PC-9 (cell line): ENCODE measurements around the gene PAQR4. TPM values are rescaled to one million over a fixed set of nuclear protein-coding genes. Genes with fewer than 3 reads are reported as not detected.

Experiments
- BruUV-seq: library from RNA; stranded (reverse); fragments of 400-500 nt; replicated peaks from 2 replicates; lab custom pipeline; 2021; lab: Mats Ljungman, UMichigan
- CTCF ChIA-PET: fragments of 300-600 bp; sonication (Branson Sonifier 250); formaldehyde crosslinking; loops from one replicate; lab custom pipeline; 2022; ENCODE audit warnings: antibody characterized with exemption; lab: Charles Lee
- POLR2A ChIA-PET: fragments of 300-600 bp; sonication (Branson Sonifier 250); formaldehyde crosslinking; loops from one replicate; lab custom pipeline; 2022; ENCODE audit warnings: antibody characterized with exemption; ENCODE audit not compliant: unreplicated experiment; lab: Charles Lee
- DNase-seq, 2 experiments: peaks; one replicate each; pipeline versions ENCODE4 v3.0.0 to v3.0.0-alpha.2; 2015 to 2022; ENCODE audit warnings: mixed read lengths in 1 of 2
- H2AFZ ChIP-seq: fragments of 200-600 bp; sonication (generic); 2 replicates; pipeline ENCODE4 v1.8.1; 2017; ENCODE audit warnings: antibody characterized with exemption
- H3F3A ChIP-seq: fragments of 200-600 bp; sonication (generic); 2 replicates; pipeline ENCODE4 v1.8.1; 2017; ENCODE audit warnings: antibody characterized with exemption, mild to moderate bottlenecking, low read depth; ENCODE audit not compliant: insufficient read depth
- H3K27ac ChIP-seq: fragments of 200-600 bp; sonication (generic); 2 replicates; pipeline ENCODE4 v1.6.1; 2016; ENCODE audit warnings: mixed run types
- H3K27me3 ChIP-seq: fragments of 200-600 bp; sonication (generic); 2 replicates; pipeline ENCODE4 v1.6.1; 2016; ENCODE audit warnings: low read depth, mixed run types; ENCODE audit not compliant: insufficient read depth
- H3K36me3 ChIP-seq: fragments of 200-600 bp; sonication (generic); 2 replicates; pipeline ENCODE4 v1.6.1; 2016; ENCODE audit warnings: low read depth, mixed run types
- H3K4me1 ChIP-seq: fragments of 200-600 bp; sonication (generic); replicated peaks from 2 replicates; pipeline ENCODE4 v1.6.1; 2016; ENCODE audit warnings: mixed run types; ENCODE audit not compliant: insufficient read depth
- H3K4me2 ChIP-seq: fragments of 200-600 bp; sonication (generic); 2 replicates; pipeline ENCODE4 v1.6.1; 2017; ENCODE audit warnings: mixed run types
- H3K4me3 ChIP-seq: fragments of 200-600 bp; sonication (generic); 2 replicates; pipeline ENCODE4 v1.6.1; 2016; ENCODE audit warnings: mixed run types
- H3K79me2 ChIP-seq: fragments of 200-600 bp; sonication (generic); 2 replicates; pipeline ENCODE4 v1.6.1; 2017; ENCODE audit warnings: low read depth, mixed run types
- H3K9me2 ChIP-seq: fragments of 200-600 bp; sonication (generic); 2 replicates; pipeline ENCODE4 v1.8.1; 2017; ENCODE audit warnings: mild to moderate bottlenecking; ENCODE audit not compliant: insufficient read depth
- H3K9me3 ChIP-seq: fragments of 200-600 bp; sonication (generic); 2 replicates; pipeline ENCODE4 v1.8.1; 2016; ENCODE audit warnings: low read depth; ENCODE audit not compliant: insufficient read depth
- H4K20me1 ChIP-seq: fragments of 200-600 bp; sonication (generic); 2 replicates; pipeline ENCODE4 v1.8.1; 2017; ENCODE audit not compliant: insufficient read depth
- EZH2 ChIP-seq: fragments of 200-600 bp; sonication (generic); IDR thresholded peaks from 2 replicates; pipeline ENCODE4 v1.8.0; 2017; ENCODE audit warnings: antibody characterized with exemption, low read depth
- intact Hi-C: fragments of 100-400 bp; cut with micrococcal nuclease; formaldehyde crosslinking; loops from one replicate; pipeline ENCODE4 v1.10.0; 2022; ENCODE audit not compliant: unreplicated experiment
- total RNA-seq: library from RNA; stranded (reverse); gene quantifications from 2 replicates; pipeline ENCODE4 v1.2.3, GENCODE V29; 2021
- TF ChIP-seq, protein P1 (sequence below): fragments of 200-600 bp; sonication (generic); conservative IDR thresholded peaks from 2 replicates; pipeline ENCODE4 v1.6.1; 2017; ENCODE audit warnings: mixed run types, antibody characterized with exemption, mild to moderate bottlenecking, moderate library complexity

The PAQR4 gene
- total RNA-seq, 1 experiment from 2014 or later: 40.7 TPM

DNA sequence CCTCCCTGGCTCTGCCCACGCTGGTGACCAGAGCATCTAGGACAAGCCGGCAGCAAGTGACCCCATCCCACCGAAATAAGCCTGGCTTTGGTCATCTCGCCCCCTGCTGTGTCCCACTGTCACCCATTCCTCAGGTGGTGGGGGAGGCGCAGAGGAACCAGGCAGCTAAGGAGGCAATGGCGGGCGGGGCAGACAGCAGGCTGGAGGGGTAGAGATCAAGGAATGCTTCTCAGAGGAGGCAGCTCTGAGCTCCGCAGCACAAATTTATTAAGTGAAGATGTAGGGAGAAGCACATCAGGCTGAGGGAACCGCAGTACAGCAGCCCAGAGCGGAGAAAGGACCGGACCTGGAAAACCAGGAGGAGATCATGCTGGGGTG lies 12.6 kb upstream of the PAQR4 start:
- BruUV-seq: no TSS peak
- H3K4me1 ChIP-seq: no peaks in the 10 kb centered on the region
- H3F3A ChIP-seq: 0 out of 2 replicates have a peak, but pooled peaks cover 7% of the 10 kb centered on the region
- no peak overlapping the region for H3K4me3 ChIP-seq
- CTCF ChIA-PET: no interaction called here
- H3K79me2 ChIP-seq: no peaks in the 10 kb centered on the region
- H3K27me3 ChIP-seq: no peaks in the 10 kb centered on the region
- POLR2A ChIA-PET: no interaction called here
- intact Hi-C loops: no loop called here
- no peaks in the 10 kb centered on the region for H3K9me2 ChIP-seq
- H3K9me3 ChIP-seq: no peaks in the 10 kb centered on the region
- H3K27ac ChIP-seq: no peak overlapping the region
- TF ChIP-seq EZH2: no peak
- TF ChIP-seq, protein P1, sequence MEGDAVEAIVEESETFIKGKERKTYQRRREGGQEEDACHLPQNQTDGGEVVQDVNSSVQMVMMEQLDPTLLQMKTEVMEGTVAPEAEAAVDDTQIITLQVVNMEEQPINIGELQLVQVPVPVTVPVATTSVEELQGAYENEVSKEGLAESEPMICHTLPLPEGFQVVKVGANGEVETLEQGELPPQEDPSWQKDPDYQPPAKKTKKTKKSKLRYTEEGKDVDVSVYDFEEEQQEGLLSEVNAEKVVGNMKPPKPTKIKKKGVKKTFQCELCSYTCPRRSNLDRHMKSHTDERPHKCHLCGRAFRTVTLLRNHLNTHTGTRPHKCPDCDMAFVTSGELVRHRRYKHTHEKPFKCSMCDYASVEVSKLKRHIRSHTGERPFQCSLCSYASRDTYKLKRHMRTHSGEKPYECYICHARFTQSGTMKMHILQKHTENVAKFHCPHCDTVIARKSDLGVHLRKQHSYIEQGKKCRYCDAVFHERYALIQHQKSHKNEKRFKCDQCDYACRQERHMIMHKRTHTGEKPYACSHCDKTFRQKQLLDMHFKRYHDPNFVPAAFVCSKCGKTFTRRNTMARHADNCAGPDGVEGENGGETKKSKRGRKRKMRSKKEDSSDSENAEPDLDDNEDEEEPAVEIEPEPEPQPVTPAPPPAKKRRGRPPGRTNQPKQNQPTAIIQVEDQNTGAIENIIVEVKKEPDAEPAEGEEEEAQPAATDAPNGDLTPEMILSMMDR: no peak
- DNase-seq: no peak
- H4K20me1 ChIP-seq: no peaks in the 10 kb centered on the region
- no peak overlapping the region for H2AFZ ChIP-seq
- no peak overlapping the region for H3K4me2 ChIP-seq
- H3K36me3 ChIP-seq: no peaks in the 10 kb centered on the region

DNA sequence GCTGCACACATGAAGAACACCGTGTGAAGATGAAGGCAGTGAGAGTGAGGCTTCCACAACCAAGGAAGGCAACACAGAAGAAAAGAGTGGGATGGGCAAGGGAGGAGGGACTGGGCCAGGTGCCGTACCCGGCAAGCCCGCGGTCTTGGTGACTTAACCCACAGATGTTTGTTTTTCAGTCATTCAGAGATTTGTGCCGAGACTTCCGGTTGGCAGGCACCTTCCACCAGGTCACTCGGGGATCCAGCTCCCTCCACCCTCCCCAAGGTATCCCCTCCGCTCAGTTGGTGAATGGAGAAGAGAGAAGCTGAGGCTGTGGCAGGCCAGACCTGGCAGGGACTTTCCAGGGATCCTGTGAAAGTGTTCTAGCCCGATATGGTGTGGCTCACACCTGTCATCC lies 9.9 kb upstream of the PAQR4 start:
- TF ChIP-seq EZH2: no peak
- TF ChIP-seq, protein P1: no peak
- ChIA-PET CTCF (interaction anchor here (0.7 kb wide), 1 partner anchor 11 kb away, joined by 3 read pairs; no protein-coding TSS in a partner anchor), POLR2A (interaction anchor here (0.6 kb wide), 1 partner anchor 14 kb away, joined by 4 read pairs; no protein-coding TSS in a partner anchor)
- H3K79me2 ChIP-seq: no peaks in the 10 kb centered on the region
- H3K36me3 ChIP-seq: no peaks in the 10 kb centered on the region
- H3F3A ChIP-seq: peaks cover 21% of the 10 kb centered on the region; the same call in 1 of the 2 replicates
- H3K4me3 ChIP-seq: no peak overlapping the region
- intact Hi-C loops: no loop called here
- no peak for DNase-seq
- no peak overlapping the region for H3K4me2 ChIP-seq
- no peak overlapping the region for H3K27ac ChIP-seq
- H3K27me3 ChIP-seq: no peaks in the 10 kb centered on the region
- no peaks in the 10 kb centered on the region for H3K4me1 ChIP-seq
- H3K9me2 ChIP-seq: no peaks in the 10 kb centered on the region
- H2AFZ ChIP-seq: no peak overlapping the region
- no peaks in the 10 kb centered on the region for H4K20me1 ChIP-seq
- H3K9me3 ChIP-seq: no peaks in the 10 kb centered on the region
- no TSS peak for BruUV-seq

DNA sequence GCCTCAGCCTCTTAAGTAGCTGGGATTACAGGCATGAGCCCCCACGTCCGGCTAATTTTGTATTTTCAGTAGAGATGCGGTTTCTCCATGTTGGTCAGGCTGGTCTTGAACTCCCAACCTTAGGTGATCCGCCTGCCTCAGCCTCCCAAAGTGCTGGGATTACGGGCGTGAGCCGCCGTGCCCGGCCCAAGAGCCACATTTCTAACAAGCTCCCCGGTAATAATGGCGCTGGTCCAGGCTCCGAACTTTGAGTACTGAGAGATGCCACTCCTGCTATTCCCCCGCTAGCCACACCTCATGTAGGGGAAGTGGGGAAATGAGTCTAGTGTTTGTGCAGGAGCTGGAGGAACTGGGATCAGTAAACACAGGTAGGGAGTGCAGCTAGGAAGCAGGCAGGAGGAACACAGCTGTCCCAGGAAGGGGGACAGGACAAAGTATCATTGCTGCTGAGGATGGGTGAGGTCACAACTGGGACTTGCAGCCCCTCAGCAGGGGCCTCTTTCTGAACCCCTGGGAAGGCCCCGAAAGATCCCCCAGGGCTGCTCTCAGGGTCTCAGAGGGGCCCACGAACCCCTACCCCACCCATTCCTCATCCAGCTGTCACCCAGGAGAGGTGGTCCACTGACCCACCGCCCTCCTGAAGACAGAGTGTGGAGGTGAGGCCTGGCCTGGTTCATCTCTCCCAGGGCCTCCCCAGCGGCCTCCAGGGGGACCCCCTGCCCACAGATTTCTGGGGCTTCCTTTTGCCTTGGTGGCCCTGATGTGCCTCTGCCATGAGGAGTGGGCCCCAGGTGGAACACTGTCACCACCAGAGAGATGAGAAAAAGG lies 8.8 kb upstream of the PAQR4 start:
- H3K4me2 ChIP-seq: no peak overlapping the region
- H2AFZ ChIP-seq: no peak overlapping the region
- H3K36me3 ChIP-seq: no peaks in the 10 kb centered on the region
- H3F3A ChIP-seq: peaks cover 27% of the 10 kb centered on the region; the same call in 1 of the 2 replicates
- no TSS peak for BruUV-seq
- no peaks in the 10 kb centered on the region for H3K9me2 ChIP-seq
- peaks cover 3% of the 10 kb centered on the region; the same call in 1 of the 2 replicates for H3K4me1 ChIP-seq
- H4K20me1 ChIP-seq: no peaks in the 10 kb centered on the region
- H3K4me3 ChIP-seq: no peak overlapping the region
- TF ChIP-seq, protein P1: no peak
- TF ChIP-seq EZH2: no peak
- H3K27me3 ChIP-seq: no peaks in the 10 kb centered on the region
- no peaks in the 10 kb centered on the region for H3K79me2 ChIP-seq
- intact Hi-C loops: loop anchor here (10.0 kb wide), 1 partner anchor 76 kb away; the partner anchor contains the start of gene FLYWCH2
- H3K27ac ChIP-seq: no peak overlapping the region
- no peaks in the 10 kb centered on the region for H3K9me3 ChIP-seq
- CTCF ChIA-PET: no interaction called here
- no peak for DNase-seq
- POLR2A ChIA-PET: no interaction called here
